ENCODE measurements around the gene ATP9A. TPM values are rescaled to one million over a fixed set of nuclear protein-coding genes. Genes with fewer than 3 reads are reported as not detected.
A peak's percentile ranks its signal among the peaks of the same experiment; 100 is the strongest.

ATP9A gene
- total RNA-seq, 2 experiments from 2014 or later, result 1.4 to 1.6 TPM

DNA sequence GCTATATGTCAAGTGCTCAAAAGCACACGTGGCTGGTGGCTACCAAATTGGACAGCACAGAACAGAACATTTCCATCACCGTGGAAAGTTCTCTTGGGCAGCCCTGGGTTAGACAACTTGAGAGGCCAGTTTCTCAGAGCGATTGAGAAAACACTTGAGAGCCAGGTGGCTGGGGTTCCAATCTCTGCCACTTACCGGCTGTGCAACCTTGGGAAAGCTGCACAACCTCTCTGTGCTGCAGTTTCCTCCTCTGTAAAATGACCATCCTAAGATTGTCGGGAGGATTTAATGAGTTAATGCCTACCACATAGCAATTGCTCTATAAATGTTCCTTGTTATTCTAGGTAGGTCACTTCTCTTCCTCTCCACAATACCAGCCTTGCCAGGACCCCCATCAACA is 200.6 kb downstream of the ATP9A start:
- peaks cover 18% of the 10 kb centered on the region for H3K27me3 Mint-ChIP-seq
- peaks cover 4% of the 10 kb centered on the region for H3K4me1 Mint-ChIP-seq (ENCODE audit: low read depth)
- H3K36me3 Mint-ChIP-seq, result no peaks in the 10 kb centered on the region
- H3K27ac Mint-ChIP-seq, result no peak overlapping the region
- ChIA-PET POLR2A (no interaction called here), CTCF (interaction anchor here (1.0 kb wide), 1 partner anchor 189 kb away, joined by 3 read pairs; no protein-coding TSS in a partner anchor)
- intact Hi-C loops (cut with micrococcal nuclease), result no loop called here
- H3K9me3 Mint-ChIP-seq, result peaks cover 10% of the 10 kb centered on the region
- no peak for DNase-seq
- H3K4me3 Mint-ChIP-seq, result no peak overlapping the region

DNA sequence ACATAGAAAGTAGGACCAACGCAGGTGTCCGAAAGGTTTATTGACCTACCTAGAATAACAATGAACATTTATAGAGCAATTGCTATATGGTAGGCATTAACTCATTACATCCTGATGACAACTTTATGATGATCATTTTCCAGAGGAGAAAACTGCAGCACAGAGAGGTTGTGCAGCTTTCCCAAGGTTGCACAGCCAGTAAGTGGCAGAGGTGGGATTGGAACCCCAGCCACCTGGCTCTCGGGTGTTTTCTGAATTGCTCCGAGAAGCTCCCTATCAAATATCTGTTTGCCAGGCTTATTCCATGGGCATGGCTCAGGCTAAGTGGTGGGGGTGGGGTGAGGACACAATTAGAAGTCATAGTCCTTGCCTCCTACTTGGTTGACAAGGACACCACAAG is 201.6 kb downstream of the ATP9A start:
- Mint-ChIP-seq H3K9me3 (peaks cover 10% of the 10 kb centered on the region), H3K4me3 (no peak overlapping the region), H3K4me1 (ENCODE audit: low read depth) (peaks cover 7% of the 10 kb centered on the region), H3K27ac (no peak overlapping the region), H3K27me3 (peaks cover 22% of the 10 kb centered on the region), H3K36me3 (no peaks in the 10 kb centered on the region)
- no peak for DNase-seq
- CTCF ChIA-PET, result interaction anchor here (1.0 kb wide), 2 partner anchors 188 to 194 kb away, joined by 3 read pairs; no protein-coding TSS in a partner anchor
- intact Hi-C loops (cut with micrococcal nuclease), result no loop called here
- POLR2A ChIA-PET, result no interaction called here

DNA sequence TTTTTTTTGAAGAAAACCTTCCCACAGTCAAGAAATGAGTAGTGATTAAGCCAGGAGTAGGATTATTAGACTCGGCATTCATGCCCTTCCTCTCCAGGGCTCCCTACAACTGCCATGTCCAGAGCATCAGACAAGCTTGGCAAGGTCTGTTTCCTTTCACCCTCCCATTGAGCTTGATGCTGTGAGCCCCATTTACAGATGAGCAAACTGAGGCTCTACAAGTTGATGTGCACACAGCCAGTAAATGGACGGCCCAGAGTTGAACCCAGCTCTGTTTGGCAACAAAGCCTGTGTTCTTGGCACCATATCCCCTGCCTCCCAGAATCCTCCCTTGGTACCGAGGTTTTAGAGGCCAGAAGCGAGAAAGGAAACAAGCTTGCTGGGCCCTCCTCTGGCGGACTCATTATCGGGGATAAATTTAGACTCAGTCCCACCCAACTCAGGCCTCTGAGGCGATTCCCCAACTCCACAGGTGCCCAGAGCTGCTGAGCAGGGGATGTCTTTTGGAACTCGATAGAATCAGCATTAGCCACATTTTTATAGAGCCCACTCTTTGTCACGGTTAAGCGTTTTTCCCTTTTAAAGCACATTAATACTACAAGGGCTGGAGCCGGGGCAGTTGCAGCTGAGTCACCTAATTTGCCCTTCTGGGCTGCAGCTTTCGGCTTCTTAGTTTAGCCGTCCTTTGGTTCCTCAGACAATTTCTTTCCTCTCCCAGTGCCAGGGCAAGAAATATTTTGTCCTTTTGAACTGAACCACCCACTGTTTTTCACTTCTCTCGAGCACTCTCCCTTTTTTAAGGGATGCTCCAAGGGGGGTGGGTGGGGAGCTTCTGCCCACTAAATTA is 202.7 kb downstream of the ATP9A start:
- Mint-ChIP-seq H3K27me3 (peaks cover 29% of the 10 kb centered on the region), H3K36me3 (no peaks in the 10 kb centered on the region), H3K4me3 (no peak overlapping the region), H3K27ac (no peak overlapping the region), H3K9me3 (peaks cover 10% of the 10 kb centered on the region), H3K4me1 (ENCODE audit: low read depth) (peaks cover 18% of the 10 kb centered on the region)
- POLR2A ChIA-PET, result no interaction called here
- DNase-seq, result no peak
- intact Hi-C loops (cut with micrococcal nuclease), result no loop called here
- CTCF ChIA-PET, result interaction anchor here (0.9 to 1.1 kb wide), 2 partner anchors 11 to 29 kb away, joined by 3 to 4 read pairs; no protein-coding TSS in a partner anchor

DNA sequence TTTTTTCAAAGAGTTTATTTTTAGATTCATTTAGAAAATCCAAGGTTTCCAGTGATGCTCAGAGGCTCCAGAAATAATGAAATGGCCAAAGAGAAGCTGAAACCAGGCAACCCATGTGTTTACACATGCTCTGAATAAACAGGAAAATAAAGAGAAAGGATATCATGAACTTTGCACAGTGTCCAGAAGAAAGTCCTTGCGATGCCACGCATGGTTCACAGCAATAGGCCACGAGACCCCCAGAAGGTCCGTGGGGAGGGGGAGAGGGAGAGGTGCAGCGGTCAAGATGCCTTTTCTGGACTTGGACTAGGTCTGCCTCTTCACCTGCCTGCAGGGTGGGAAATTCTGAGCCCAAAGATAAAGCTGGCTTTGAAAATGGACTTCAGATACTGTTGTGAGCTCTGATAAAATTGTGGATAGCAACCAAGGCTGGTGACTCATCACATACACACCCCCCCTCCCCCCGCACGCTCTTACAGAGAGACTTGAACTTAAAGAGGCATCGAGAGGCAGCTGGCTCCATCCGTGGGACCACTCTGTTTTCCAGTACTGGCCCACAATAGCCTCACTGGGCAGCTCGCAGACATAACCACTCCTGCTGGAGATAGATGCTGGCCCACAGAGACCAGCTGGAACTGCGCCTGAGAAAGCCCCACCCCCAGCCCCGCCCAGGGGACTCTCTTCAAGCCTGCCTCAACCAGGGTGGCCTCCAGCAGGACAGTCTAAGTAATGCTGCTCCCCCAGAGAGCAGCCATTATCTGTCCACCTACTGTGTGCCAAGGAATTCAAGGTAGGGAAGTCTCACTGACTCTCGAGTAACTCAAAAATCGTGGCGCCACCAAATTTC is 204.5 kb downstream of the ATP9A start:
- Mint-ChIP-seq H3K27me3 (peaks cover 39% of the 10 kb centered on the region), H3K4me3 (no peak overlapping the region), H3K4me1 (ENCODE audit: low read depth) (peaks cover 20% of the 10 kb centered on the region), H3K36me3 (no peaks in the 10 kb centered on the region), H3K27ac (no peak overlapping the region), H3K9me3 (peaks cover 9% of the 10 kb centered on the region)
- CTCF ChIA-PET, result interaction anchor here (0.9 to 1.7 kb wide), 6 partner anchors 21 to 576 kb away, joined by 3 to 5 read pairs (median 4); partner anchors contain the start of gene NFATC2
- peak; percentile 46 for DNase-seq
- intact Hi-C loops (cut with micrococcal nuclease), result no loop called here
- POLR2A ChIA-PET, result interaction anchor here (1.4 to 2.1 kb wide), 3 partner anchors 22 to 159 kb away, joined by 3 to 9 read pairs (median 4); partner anchors contain the start of gene NFATC2

- no peaks in the 10 kb centered on the region for H3K36me3 Mint-ChIP-seq
- no peak overlapping the region for H3K4me3 Mint-ChIP-seq
- H3K27ac Mint-ChIP-seq, result no peak overlapping the region
- peaks cover 3% of the 10 kb centered on the region for H3K9me3 Mint-ChIP-seq
- H3K4me1 Mint-ChIP-seq (ENCODE audit: low read depth), result peaks cover 20% of the 10 kb centered on the region
- ChIA-PET CTCF (interaction anchor here (0.9 to 1.7 kb wide), 6 partner anchors 21 to 575 kb away, joined by 3 to 5 read pairs (median 4); partner anchors contain the start of gene NFATC2), POLR2A (interaction anchor here (1.4 to 2.1 kb wide), 3 partner anchors 21 to 158 kb away, joined by 3 to 9 read pairs (median 4); partner anchors contain the start of gene NFATC2)
- DNase-seq, result no peak
- intact Hi-C loops (cut with micrococcal nuclease), result no loop called here
- H3K27me3 Mint-ChIP-seq, result peaks cover 39% of the 10 kb centered on the region
Measured at GRCh38 chr20:51563174-51563485, 205.1 kb downstream of the ATP9A start.

GRCh38 chr20:51562332-51563173 is 205.6 kb downstream of the ATP9A start:
- peak overlapping the region; percentile 49 for H3K4me3 Mint-ChIP-seq
- no peaks in the 10 kb centered on the region for H3K36me3 Mint-ChIP-seq
- H3K4me1 Mint-ChIP-seq (ENCODE audit: low read depth), result peaks cover 20% of the 10 kb centered on the region
- CTCF ChIA-PET, result interaction anchor here (0.6 to 1.7 kb wide), 5 partner anchors 60 to 575 kb away, joined by 3 to 5 read pairs (median 3); no protein-coding TSS in a partner anchor
- H3K27ac Mint-ChIP-seq, result no peak overlapping the region
- DNase-seq, result peak; percentile 19
- intact Hi-C loops (cut with micrococcal nuclease), result no loop called here
- peaks cover 41% of the 10 kb centered on the region for H3K27me3 Mint-ChIP-seq
- POLR2A ChIA-PET, result interaction anchor here (1.4 to 2.1 kb wide), 3 partner anchors 21 to 158 kb away, joined by 3 to 9 read pairs (median 4); partner anchors contain the start of gene NFATC2
- H3K9me3 Mint-ChIP-seq, result no peaks in the 10 kb centered on the region

GRCh38 chr20:51562027-51562331 is 206.2 kb downstream of the ATP9A start:
- CTCF ChIA-PET, result no interaction called here
- Mint-ChIP-seq H3K4me1 (ENCODE audit: low read depth) (peaks cover 20% of the 10 kb centered on the region), H3K9me3 (no peaks in the 10 kb centered on the region), H3K27ac (no peak overlapping the region), H3K36me3 (no peaks in the 10 kb centered on the region), H3K4me3 (peak overlapping the region; percentile 49), H3K27me3 (peaks cover 47% of the 10 kb centered on the region)
- POLR2A ChIA-PET, result interaction anchor here (2.1 kb wide), 1 partner anchor 157 kb away, joined by 4 read pairs; no protein-coding TSS in a partner anchor
- DNase-seq, result no peak
- intact Hi-C loops (cut with micrococcal nuclease), result no loop called here

DNA sequence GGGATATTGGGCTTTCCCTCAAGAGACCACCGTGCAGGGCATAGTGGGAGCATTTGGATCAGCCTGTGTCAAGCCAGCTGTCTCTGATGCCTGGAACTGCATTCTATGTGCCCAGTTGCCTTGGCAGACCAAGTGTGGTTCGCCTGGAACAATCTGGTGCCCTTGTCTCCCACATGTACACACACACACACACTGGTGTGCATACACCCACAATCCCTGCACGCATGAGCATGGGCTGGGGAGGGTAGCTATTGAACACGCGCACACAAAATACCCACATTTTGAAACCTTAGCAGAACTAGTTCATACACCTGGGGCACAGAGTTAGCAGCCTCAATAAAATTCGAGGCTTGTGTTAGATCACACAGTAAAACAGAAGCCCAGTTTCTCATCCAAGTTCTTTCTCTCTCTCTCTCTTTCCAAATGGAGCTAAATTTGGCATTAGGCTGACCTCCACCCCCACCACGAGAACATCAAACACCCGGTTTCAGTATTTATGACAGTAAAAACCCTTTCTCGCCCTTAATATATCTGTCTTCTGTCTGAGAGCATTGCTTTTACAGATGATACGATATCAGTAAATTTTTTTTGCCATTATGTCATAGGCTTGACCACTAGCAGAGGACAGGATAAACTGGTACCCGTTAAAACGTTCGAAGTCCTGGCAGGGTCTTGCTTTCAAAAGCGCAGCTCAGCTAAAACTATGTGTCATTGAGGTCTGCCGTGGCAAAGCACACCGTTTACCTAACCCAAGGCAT is 207.5 kb downstream of the ATP9A start:
- Mint-ChIP-seq H3K4me1 (ENCODE audit: low read depth) (peaks cover 20% of the 10 kb centered on the region), H3K27me3 (peaks cover 51% of the 10 kb centered on the region), H3K4me3 (peak overlapping the region; percentile 40), H3K36me3 (no peaks in the 10 kb centered on the region), H3K9me3 (no peaks in the 10 kb centered on the region), H3K27ac (no peak overlapping the region)
- CTCF ChIA-PET, result no interaction called here
- no peak for DNase-seq
- POLR2A ChIA-PET, result no interaction called here
- intact Hi-C loops (cut with micrococcal nuclease), result no loop called here

GRCh38 chr20:51560042-51560441 is 208.1 kb downstream of the ATP9A start:
- POLR2A ChIA-PET, result interaction anchor here (0.5 kb wide), 1 partner anchor 19 kb away, joined by 3 read pairs; no protein-coding TSS in a partner anchor
- Mint-ChIP-seq H3K27ac (no peak overlapping the region), H3K9me3 (no peaks in the 10 kb centered on the region), H3K36me3 (no peaks in the 10 kb centered on the region), H3K27me3 (peaks cover 54% of the 10 kb centered on the region), H3K4me1 (ENCODE audit: low read depth) (peaks cover 20% of the 10 kb centered on the region), H3K4me3 (no peak overlapping the region)
- DNase-seq, result no peak
- CTCF ChIA-PET, result no interaction called here
- intact Hi-C loops (cut with micrococcal nuclease), result no loop called here

DNA sequence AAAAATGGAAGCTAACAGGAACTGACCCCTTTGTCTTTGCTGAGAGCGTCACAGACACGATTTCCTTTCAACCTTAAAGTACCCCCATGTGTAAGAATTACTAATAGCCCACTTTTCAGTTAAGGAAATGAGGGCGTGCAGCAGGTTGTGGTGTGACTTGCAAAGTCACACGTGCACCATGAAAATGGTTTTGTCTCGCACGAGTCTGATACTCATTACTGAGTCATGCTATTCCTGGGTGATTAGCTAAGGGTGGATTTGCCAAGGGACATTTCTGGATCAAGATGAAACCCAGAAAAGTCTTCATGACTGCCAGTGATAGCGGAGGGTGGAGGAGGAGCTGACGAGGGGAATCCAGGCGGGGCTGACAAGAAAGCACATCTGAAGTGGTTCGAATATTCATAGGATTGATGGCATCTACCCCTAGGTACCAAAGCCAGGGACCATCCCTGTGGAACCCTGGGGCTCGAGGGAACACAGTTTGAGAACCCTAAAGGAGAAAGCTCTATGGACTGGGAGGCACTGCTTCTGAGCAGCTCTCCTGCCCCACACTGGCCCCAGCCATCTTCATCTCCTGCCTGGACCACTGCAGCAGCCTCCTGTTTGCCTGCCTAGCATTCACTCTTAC is 213.5 kb downstream of the ATP9A start:
- intact Hi-C loops (cut with micrococcal nuclease), result no loop called here
- ChIA-PET POLR2A (interaction anchor here (1.2 to 2.3 kb wide), 2 partner anchors 13 to 28 kb away, joined by 3 to 12 read pairs; partner anchors contain the start of gene NFATC2), CTCF (interaction anchor here (0.9 to 1.9 kb wide), 3 partner anchors 10 to 12 kb away, joined by 3 to 11 read pairs (median 3); partner anchors contain the start of gene NFATC2)
- H3K4me1 Mint-ChIP-seq (ENCODE audit: low read depth), result peaks cover 10% of the 10 kb centered on the region
- H3K9me3 Mint-ChIP-seq, result no peaks in the 10 kb centered on the region
- peaks cover 28% of the 10 kb centered on the region for H3K27me3 Mint-ChIP-seq
- DNase-seq, result no peak
- no peak overlapping the region for H3K27ac Mint-ChIP-seq
- H3K36me3 Mint-ChIP-seq, result no peaks in the 10 kb centered on the region
- no peak overlapping the region for H3K4me3 Mint-ChIP-seq
